Mesothelial cell of epicardium (in vitro differentiated cells): ENCODE data around the gene THADA. TPM values are rescaled to one million over a fixed set of nuclear protein-coding genes. Genes with fewer than 3 reads are reported as not detected.

ENCODE experiments used
- DNase-seq, 2 experiments: peaks; one replicate each; pipeline ENCODE4 v3.0.0; 2021; ENCODE audit warnings: low spot score in 2 of 2; ENCODE audit not compliant: unreplicated experiment in 2 of 2
- H3K27ac Mint-ChIP-seq: 2 replicates; pipeline ENCODE4 v1.8.0; 2021; ENCODE audit warnings: mixed read lengths
- H3K27me3 Mint-ChIP-seq: 2 replicates; pipeline ENCODE4 v1.8.0; 2021; ENCODE audit warnings: low read depth, mixed read lengths
- H3K36me3 Mint-ChIP-seq: 2 replicates; pipeline ENCODE4 v1.8.0; 2021; ENCODE audit warnings: mixed read lengths
- H3K4me1 Mint-ChIP-seq: 2 replicates; pipeline ENCODE4 v1.8.0; 2021; ENCODE audit warnings: mixed read lengths
- H3K4me3 Mint-ChIP-seq: 2 replicates; pipeline ENCODE4 v1.8.0; 2021; ENCODE audit warnings: mild to moderate bottlenecking, moderate library complexity, mixed read lengths
- H3K9me3 Mint-ChIP-seq: 2 replicates; pipeline ENCODE4 v1.8.0; 2021; ENCODE audit warnings: mixed read lengths
- CTCF ChIP-seq: fragments of 200-600 bp; sonication (generic); IDR thresholded peaks from one replicate; pipeline ENCODE4 v1.5.0; 2021; ENCODE audit warnings: antibody characterized with exemption; ENCODE audit not compliant: unreplicated experiment
- total RNA-seq: library from RNA; stranded (reverse); gene quantifications from 3 replicates; pipeline ENCODE4 v1.2.1, GENCODE V29; 2021

THADA gene
- total RNA-seq, 1 donor from 2014 or later: 33.6 TPM

GRCh38 chr2:43276962-43277391 is 318.9 kb downstream of the THADA start:
- no peak for DNase-seq
- no peaks in the 10 kb centered on the region for H3K9me3 Mint-ChIP-seq
- peaks cover 38% of the 10 kb centered on the region for H3K4me1 Mint-ChIP-seq
- peak overlapping the region; percentile 86 for H3K27ac Mint-ChIP-seq
- peaks cover 17% of the 10 kb centered on the region for H3K36me3 Mint-ChIP-seq
- H3K4me3 Mint-ChIP-seq: no peak overlapping the region
- no peak for TF ChIP-seq CTCF
- no peaks in the 10 kb centered on the region for H3K27me3 Mint-ChIP-seq

GRCh38 chr2:43276266-43276941 is 319.4 kb downstream of the THADA start:
- Mint-ChIP-seq H3K27me3 (no peaks in the 10 kb centered on the region), H3K4me1 (peaks cover 38% of the 10 kb centered on the region)
- DNase-seq: no peak

GRCh38 chr2:43274721-43275120 is 321.1 kb downstream of the THADA start:
- no peak overlapping the region for H3K27ac Mint-ChIP-seq

More at GRCh38 chr2:43276266-43276941, 319.4 kb downstream of the THADA start:
- Mint-ChIP-seq H3K4me3 (no peak overlapping the region), H3K9me3 (no peaks in the 10 kb centered on the region), H3K27ac (peak overlapping the region; percentile 86), H3K36me3 (peaks cover 19% of the 10 kb centered on the region)
- no peak for TF ChIP-seq CTCF

GRCh38 chr2:43274055-43274454 is 321.8 kb downstream of the THADA start:
- Mint-ChIP-seq H3K9me3 (no peaks in the 10 kb centered on the region), H3K4me1 (peaks cover 46% of the 10 kb centered on the region), H3K27me3 (no peaks in the 10 kb centered on the region), H3K36me3 (peaks cover 10% of the 10 kb centered on the region), H3K4me3 (no peak overlapping the region), H3K27ac (no peak overlapping the region)
- DNase-seq: no peak
- no peak for TF ChIP-seq CTCF

More at GRCh38 chr2:43274721-43275120, 321.1 kb downstream of the THADA start:
- peaks cover 42% of the 10 kb centered on the region for H3K4me1 Mint-ChIP-seq
- TF ChIP-seq CTCF: no peak
- H3K27me3 Mint-ChIP-seq: no peaks in the 10 kb centered on the region
- peaks cover 11% of the 10 kb centered on the region for H3K36me3 Mint-ChIP-seq
- no peak for DNase-seq
- no peaks in the 10 kb centered on the region for H3K9me3 Mint-ChIP-seq
- no peak overlapping the region for H3K4me3 Mint-ChIP-seq

GRCh38 chr2:43273529-43273928 is 322.3 kb downstream of the THADA start:
- Mint-ChIP-seq H3K4me1 (peaks cover 45% of the 10 kb centered on the region), H3K4me3 (no peak overlapping the region), H3K9me3 (no peaks in the 10 kb centered on the region), H3K27ac (no peak overlapping the region), H3K36me3 (peaks cover 10% of the 10 kb centered on the region), H3K27me3 (no peaks in the 10 kb centered on the region)
- no peak for DNase-seq
- no peak for TF ChIP-seq CTCF
